Posterior cingulate gyrus (tissue), 11 donors: ENCODE data around the gene SEPTIN8.

ENCODE experiments used
- DNase-seq, 10 donors: peaks; one replicate each; pipeline versions ENCODE4 v3.0.0 to v3.0.0-alpha.2; 2020 to 2021; ENCODE audit warnings: mixed read lengths in 3 of 10
- intact Hi-C: fragments of 100-400 bp; cut with DNase I; formaldehyde crosslinking; loops from one replicate; pipeline ENCODE4 v1.15.1; 2023

The SEPTIN8 gene, protein sequence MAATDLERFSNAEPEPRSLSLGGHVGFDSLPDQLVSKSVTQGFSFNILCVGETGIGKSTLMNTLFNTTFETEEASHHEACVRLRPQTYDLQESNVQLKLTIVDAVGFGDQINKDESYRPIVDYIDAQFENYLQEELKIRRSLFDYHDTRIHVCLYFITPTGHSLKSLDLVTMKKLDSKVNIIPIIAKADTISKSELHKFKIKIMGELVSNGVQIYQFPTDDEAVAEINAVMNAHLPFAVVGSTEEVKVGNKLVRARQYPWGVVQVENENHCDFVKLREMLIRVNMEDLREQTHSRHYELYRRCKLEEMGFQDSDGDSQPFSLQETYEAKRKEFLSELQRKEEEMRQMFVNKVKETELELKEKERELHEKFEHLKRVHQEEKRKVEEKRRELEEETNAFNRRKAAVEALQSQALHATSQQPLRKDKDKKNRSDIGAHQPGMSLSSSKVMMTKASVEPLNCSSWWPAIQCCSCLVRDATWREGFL

DNA sequence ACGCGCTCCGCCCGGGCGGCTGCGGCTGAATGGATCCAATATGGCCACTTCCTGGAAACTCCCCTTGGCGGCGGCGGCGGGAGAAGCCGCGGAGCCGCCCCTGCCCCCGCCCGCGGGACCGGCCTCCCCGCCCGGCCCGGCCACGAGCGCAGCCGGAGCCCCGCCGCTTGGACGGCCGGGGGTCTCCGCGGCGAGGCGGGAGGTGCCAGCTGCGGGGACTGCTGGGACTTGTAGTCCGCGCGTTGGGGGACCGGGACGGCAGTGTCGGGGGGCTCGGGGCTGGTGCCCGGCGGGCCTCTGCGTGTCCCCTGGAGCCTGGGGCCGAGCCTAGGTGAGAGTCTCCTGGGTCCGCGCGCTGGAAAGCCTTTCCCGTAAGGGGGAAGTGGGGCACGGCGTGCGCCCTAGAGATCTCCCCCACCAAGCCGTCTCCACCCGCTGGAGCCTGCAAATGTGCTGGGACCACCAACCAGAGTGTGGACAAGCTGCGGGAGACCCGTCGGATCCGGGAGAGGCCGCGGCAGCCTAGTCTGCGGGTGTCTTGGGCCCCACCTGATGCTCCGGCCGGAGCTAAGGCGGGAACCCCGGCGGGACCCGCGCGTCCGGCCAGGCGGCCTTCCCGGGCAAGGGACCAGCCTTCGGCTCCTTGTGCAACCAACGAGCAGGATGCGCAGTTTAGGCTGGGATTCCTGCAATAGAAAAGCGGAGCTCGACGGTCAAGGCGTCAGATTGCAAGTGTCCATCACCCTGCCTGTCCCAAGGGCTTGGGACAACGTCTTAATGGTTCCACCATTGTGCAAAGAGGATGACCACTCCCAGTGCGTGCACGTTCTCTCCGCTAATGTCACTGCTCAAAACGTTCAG lies at the start of gene SEPTIN8:
SEPTIN8 (minus strand) TSS at position 31 of the 861 bp plus-strand sequence. CDS start 102 bp downstream, outside the sequence.
- intact Hi-C loops: loop anchor here (5.0 kb wide), 1 partner anchor 35 kb away; the partner anchor contains the start of gene SOWAHA
- peak in 9 of 10 donors; percentile 57 to 96 (median 67) for DNase-seq

DNA sequence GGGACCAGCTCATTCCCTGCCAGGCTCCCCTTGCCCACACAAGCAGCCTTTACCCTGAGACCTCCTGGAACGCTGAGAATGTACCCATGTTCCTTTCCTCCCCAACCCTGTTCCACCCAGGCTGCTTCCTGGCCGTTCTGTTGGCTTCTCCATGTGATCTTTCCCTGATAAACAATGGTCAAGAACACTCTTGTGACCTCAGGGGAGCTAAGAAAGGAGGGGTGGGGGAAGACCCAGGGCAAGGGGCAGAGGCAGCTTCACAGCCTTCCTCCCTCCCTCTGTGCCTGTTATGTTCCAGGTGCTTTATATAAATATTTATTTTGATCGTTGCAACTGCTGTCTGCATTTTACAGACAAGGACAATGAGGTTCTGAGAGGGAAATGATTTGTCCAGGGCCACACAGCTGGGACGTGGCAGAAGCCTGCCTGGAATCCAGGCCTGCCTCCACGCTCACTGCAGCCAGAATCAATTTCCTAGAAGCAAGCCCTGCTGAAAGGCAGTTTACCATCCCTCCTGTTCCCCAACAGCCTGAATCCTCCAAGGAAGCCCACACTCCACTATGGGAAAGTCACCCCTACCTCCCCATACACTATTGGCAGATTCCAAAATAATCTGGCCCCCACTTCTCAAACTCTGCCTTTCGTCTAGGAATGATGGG lies 49.5 kb upstream of the SEPTIN8 start:
- intact Hi-C loops: no loop called here
- DNase-seq: no peak

DNA sequence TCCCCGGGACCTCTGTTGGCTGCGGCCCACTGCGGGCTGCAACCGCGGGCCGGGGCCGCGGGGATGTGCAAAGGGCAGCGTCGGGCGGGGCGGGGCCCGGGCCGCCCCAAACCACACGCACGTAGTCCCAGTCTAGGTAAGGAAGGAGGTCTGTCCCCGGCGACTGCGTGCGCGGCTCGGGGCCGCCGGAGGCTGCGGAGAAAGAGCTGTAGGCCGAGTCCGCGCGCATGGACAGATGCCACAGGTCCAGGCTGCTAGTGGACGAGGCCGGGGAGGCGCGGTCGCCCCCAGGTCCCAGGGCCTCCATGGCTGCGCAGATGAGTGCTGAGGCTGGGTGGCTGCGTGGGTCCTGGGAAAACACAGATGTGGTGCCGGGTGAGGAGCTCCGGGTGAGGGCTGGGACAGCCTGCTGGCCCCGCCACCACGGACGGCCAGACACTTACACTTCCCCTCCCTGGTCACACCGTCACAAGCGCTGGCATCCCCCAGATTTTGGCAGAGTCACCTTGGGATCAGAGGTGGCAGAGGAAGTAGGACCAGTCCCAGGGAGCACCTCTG lies 48.9 kb upstream of the SEPTIN8 start:
- intact Hi-C loops: no loop called here
- peak in 2 of 10 donors; percentile 71 to 84 for DNase-seq

DNA sequence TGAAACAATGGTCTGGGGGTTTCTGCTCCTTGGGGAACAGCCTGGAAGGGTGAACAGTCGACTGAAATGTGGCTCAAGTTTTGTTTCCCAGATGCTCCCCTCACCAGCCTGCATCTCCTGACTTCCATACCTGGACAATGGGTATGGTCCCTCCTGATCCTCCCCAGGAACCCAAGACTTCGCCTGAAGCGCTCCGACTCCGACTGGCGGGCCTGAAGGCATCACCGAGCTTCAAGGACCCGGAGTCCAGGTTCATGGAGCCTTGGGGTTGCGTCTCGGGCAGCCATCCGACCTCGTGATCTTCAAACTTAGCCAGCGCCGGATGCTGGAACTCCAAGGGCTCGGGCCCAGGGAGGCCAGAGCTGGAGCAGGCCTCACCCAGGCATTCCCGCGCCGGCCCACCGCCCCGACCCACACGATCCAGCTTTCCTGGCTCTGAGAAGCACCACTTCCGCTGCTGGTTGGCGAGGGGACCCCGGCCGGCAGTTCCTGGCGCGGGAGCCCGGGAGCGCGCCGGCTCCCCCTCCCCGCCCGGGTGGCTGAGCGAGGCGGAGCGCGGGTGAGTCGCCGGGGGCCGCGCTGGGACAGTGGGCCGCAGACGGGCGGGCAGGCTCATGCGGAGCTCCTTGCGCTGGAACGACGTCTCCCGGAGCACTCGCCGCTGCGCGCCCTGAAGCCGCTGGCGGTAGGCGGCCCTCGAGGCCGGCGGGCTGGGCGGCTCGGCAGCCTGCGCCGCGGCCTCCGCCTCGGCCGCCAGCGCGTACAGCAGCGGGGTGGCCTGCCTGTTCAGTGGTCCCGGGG lies 48.2 kb upstream of the SEPTIN8 start:
- intact Hi-C loops: no loop called here

DNA sequence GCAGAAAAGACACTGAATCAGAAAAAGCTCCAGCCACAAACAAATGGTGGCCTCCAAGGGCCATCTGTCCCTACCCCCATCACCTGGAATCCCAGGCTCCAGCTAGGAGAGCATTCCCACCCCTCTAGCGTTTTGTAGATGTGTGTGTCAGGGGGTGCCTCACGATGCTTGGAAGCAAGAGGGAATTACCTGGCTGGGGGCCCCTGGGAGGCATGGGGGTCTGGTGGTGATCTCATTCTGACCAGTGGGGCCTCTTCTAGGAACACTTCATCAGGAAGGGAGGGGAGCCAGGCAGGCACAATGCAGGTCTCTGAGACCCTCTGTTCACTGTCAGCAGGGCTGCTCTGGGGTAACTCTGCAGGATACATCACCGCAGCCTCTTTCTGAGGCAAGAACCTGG lies 47.4 kb upstream of the SEPTIN8 start:
- peak in 1 of 10 donors; percentile 56 for DNase-seq
- intact Hi-C loops: no loop called here

More for the DNA sequence above, 48.2 kb upstream of the SEPTIN8 start:
- DNase-seq: peak in 2 of 10 donors; percentile 73 to 82

DNA sequence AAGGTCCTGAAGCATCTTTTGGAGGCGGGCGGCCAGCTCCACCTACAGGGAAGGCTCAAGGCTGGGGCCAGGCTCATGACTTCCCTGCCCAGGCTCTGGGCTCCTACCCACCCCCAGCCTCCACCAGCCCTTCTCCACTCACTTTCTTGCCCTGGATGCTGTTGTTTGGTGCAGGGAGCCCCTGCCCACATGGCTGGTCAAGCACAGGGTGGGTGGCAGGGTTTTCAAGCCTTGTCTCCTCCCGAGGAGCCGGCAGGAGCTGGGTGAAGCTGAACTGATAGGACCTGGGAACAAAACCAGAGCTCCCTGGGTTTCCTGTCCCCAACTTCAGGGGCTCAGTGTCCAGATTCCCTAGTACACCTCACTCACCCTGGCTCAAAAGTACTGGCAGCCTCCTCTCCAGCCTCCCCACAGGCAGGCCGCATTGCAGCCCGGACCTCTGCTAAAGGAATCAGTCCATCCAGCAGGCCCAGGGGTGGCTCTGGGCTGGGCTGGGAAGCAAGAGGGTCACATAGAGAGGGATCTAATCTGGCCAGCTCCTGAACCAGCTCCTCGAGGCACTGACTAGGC lies 46.5 kb upstream of the SEPTIN8 start:
- intact Hi-C loops: no loop called here
- peak in 1 of 10 donors; percentile 80 for DNase-seq

DNA sequence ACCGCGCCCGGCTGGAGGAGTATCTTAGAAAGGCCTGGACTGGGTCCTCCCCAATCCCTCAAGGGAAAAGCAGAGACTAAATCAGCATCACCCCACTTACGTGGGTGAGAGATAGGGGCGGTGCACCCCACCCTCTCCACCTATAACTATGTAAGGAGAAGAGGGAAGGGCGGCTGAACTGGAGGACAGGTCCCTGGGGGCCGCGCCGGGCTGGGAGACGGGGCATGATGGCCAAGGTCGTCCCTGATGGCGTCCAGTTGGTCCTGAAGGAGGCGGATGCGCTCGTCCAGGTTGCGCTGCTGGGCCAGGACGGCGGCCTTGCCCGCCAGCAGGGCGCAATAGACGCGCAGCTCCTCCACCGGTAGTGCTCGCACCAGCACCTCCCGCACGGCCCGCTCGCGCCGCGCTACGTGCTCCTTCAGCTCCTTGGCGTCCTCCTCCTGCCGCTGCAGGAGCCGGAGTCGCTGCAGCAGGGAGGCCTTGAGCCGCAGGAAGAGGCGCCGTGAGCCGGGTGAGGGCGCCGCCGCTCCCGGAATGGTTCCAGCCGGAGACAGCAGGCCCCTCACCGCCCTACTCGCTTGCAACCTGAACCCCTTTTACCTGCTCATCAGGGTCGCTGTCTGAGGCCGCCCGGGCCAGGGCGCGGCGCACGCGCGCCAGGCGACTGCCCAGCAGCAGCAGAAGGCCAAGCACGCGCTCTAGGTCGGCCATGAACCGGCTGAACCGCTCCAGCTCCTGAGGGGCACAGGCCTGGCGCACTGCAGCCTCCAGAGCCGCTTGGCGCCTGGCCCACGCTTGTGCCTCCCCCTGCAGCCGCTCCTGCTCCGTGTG lies 45.8 kb upstream of the SEPTIN8 start:
- intact Hi-C loops: no loop called here

DNA sequence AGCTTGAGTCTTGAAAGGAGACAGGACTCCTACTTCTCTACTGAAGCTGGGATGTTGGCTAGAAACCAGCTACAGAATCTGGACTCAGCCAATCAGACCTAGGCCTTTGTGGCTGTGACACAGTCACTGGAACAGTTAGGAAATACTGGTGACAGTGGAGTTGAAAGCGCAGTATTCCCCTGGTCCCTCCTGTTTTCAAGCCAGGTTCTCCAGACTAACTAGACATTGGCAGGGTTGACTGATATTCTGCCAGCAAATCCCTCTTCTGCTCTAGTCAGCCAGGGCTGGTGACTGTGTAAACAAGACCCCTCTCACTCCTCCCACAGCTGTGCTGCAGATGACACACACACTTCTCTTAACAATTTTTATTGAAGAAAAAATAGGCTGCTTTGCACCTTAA lies 44.8 kb upstream of the SEPTIN8 start:
- DNase-seq: peak in 2 of 10 donors; percentile 25 to 50
- intact Hi-C loops: loop anchor here (2.0 kb wide), 1 partner anchor 69 kb away; no protein-coding TSS in a partner anchor

More for the DNA sequence above, 45.8 kb upstream of the SEPTIN8 start:
- peak in 4 of 10 donors; percentile 65 to 94 (median 90) for DNase-seq

DNA sequence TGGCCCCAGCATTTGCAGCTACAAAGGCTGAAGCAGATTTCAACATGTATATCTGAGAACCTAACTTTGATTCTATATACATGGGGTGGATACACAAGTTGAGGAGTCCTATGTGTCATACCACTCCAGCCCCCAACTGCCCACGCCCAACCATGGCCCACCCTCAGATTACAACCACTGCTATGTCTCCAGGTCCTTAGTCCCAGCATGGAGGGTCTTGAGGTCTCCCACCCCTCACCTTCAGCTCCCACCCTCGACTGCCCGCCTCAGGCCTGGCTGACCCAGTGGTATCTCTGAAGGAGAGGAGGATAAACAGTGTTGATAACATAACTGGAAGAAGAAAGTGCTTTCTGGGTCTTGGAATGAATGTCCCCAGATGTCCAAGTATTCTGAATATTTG lies 44.3 kb upstream of the SEPTIN8 start:
- intact Hi-C loops: loop anchor here (2.0 kb wide), 1 partner anchor 69 kb away; no protein-coding TSS in a partner anchor
- peak in 2 of 10 donors; percentile 48 to 81 for DNase-seq

DNA sequence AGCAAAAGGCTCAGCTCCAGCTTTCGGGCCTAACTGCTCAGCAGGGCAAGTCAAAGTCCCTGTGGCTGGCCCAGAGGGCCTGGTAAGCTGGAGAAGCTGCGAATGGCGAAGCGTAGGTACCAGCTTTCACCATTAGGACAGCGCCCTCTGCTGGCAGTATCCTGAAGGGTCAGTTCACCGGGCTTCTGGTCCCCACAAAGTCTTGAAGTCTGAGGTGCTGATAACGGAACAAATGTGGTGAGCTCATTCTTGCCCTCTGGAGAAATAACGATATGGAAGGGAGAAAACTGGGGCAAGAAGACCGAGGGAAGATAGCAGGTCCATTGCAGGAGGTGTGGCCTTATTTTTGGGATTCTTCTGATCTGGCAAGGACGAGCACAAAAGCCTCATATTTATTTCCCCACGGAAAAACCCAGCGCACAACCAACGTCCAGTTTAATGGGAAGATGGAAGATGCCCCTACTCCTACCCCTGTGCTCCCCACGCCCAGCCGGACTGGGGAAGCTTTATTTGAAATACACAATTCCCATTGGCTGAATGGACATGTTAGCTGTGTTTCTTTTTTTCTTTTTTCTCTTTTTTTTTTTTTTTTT lies 43.2 kb upstream of the SEPTIN8 start:
- peak; percentile 90 to 99 (median 98) for DNase-seq
- intact Hi-C loops: loop anchor here (2.0 kb wide), 1 partner anchor 67 kb away; no protein-coding TSS in a partner anchor

DNA sequence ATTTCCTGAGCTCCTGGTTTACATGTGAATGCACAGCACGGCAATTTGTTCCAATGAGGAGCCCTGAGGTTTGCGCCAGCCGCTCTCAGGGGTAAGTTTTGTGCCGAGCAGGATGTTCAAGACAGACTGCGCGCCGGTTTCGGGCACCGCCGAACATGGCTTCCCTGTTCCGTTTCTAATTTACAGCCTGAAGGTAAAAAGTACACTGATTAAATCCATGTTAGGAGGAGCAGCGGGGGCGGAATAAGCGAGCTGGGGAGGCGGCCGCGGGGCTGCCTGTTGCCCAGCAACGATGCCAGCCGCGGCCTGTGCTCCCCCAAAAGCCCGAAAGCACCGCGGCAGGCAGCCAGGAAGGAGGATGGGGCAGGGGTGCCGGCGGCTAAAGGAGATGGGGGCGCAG lies 42.4 kb upstream of the SEPTIN8 start:
- peak in 4 of 10 donors; percentile 54 to 93 (median 90) for DNase-seq
- intact Hi-C loops: no loop called here

DNA sequence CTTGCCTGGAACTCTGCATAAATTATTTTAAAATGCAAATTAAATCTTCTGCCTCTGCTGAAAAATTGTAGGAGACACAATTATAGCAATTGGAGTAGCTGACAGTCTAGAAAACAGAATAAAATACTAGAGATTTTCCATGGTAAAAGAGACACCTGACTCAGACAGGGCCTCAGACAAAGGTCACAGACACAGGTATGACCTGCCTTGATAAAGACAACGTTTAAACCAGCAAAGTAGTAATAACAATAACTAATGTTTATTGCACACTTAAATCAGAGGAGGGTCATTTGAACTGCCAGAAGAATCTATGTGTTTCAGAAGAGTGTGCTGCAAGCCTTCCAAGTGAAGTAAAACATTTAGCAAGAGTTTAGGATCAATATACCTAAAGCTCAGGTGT lies 40.0 kb upstream of the SEPTIN8 start:
- intact Hi-C loops: no loop called here
- no peak for DNase-seq

DNA sequence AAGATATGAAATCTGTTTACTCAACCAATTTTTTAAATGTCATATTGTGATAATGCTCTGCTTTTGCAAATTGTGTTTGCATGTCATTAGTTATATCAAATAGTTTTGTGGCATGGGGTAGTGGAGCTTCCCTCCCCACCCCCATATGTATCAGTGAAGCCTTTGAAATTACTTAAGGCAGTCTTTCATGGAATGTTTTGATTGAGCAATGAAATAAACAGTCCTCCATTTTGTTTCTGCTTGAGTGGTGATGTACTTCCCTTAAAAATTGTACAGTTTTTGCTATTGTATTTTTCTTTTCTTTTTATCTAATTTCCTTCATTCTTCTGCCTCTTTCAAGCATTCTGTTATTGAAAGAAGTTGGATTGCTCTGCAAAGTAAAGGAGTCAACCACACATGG lies 39.5 kb upstream of the SEPTIN8 start:
- intact Hi-C loops: no loop called here

DNA sequence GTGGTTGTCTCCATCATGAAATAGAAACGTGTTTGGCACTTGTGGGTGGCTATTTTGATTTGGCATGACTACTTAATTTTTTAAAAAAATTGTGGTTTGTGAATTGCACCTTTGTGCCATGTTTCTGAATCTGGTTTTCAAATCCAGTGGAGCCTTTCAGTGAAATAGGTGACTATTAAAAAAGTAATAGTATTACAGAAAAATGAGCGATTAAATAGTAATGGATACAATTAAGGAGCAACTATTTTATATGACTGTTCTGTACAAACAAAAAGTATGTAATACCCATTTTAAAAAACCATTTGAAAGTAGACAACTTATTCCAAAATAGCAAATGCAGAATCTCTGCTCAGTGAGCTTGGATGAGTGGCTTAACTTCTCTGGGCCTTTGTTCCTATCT lies 39.0 kb upstream of the SEPTIN8 start:
- intact Hi-C loops: no loop called here
- DNase-seq: no peak

More for the DNA sequence above, 39.5 kb upstream of the SEPTIN8 start:
- DNase-seq: no peak

DNA sequence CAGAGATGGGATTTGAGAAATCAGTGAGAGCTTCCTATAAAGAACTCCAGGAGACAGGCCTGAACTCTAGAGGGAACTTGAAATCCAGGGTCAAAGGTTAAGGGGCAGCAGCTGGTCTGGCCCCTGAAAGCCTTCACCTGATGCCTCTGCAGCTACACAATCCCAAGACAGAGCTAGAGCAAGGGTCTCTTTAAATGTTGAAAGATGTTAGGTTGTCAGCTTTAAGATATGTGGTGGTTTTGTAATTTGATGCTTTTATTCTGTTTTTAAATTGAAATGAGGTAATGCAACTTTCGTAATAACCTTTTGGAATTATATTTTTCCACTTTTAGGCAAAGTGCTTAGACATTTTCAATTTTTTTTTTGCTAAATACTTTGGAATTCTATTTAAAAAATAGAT lies 38.4 kb upstream of the SEPTIN8 start:
- no peak for DNase-seq
- intact Hi-C loops: no loop called here

DNA sequence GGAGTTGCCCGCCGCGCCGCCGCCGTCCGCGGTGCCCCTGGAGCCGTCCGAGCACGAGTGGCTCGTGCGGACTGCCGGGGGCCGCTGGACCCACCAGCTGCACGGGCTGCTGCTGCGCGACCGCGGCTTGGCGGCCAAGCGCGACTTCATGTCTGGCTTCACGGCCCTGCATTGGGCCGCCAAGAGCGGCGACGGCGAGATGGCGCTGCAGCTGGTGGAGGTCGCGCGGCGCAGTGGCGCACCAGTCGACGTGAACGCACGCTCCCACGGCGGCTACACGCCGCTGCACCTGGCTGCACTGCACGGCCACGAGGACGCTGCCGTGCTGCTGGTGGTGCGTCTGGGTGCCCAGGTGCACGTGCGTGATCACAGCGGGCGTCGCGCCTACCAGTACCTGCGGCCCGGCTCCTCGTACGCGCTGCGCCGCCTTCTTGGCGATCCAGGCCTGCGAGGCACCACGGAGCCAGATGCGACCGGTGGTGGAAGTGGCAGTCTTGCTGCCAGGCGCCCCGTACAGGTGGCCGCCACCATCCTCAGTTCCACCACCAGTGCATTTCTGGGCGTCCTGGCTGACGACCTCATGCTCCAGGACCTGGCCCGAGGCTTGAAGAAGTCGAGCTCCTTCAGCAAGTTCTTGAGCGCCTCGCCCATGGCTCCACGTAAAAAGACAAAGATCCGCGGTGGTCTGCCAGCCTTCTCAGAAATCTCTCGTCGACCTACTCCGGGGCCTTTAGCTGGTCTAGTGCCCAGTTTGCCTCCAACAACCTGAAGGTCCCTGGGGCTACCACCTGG lies 37.7 kb upstream of the SEPTIN8 start:
- intact Hi-C loops: loop anchor here (5.0 kb wide), 1 partner anchor 37 kb away; the partner anchor contains the start of gene SEPTIN8

More for the DNA sequence above, 37.7 kb upstream of the SEPTIN8 start:
- DNase-seq: peak in 2 of 10 donors; percentile 57 to 89
